Measurements from ENCODE around the gene FAT1.

FAT1 gene

DNA sequence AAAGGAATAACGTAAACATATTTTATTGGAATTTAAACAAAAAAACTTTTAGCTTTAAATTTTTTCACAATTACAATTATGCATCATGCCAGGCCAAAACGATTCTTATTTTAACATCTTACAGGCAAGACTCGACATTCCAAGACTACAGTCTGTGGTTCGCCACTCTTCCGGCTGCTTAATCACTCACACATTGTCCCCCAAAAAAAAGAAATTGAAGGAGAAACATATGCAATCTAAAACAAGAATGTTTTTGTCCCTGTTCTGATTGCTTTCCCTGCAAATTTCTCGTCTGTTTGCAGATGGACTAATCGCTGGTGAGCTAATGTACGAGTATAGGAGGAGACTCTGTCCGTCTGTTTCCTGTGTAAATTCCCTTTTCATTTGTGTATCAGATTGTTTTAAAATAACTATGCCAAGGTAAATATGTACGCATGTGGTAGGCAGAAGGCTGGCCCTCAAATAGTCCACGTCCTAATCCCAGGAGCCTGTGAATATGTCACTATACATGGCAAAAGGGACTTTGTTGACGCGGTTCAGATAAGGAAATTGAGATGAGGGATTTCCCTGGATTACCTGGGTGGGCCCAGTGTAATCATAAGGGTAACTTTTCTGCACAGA, 130.6 kb downstream of the FAT1 start:
- TF ChIP-seq, protein P1, sequence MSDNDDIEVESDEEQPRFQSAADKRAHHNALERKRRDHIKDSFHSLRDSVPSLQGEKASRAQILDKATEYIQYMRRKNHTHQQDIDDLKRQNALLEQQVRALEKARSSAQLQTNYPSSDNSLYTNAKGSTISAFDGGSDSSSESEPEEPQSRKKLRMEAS (IDR thresholded peaks at IDR 0.05; ENCODE audit: low read depth, low read length): no peak
- TF ChIP-seq POLR2A (IDR thresholded peaks at IDR 0.05; ENCODE audit: extremely low read depth, insufficient read length): no peak
- TF ChIP-seq MYC (IDR thresholded peaks at IDR 0.05; ENCODE audit: low read depth, low read length): no peak
- TF ChIP-seq, protein P2, sequence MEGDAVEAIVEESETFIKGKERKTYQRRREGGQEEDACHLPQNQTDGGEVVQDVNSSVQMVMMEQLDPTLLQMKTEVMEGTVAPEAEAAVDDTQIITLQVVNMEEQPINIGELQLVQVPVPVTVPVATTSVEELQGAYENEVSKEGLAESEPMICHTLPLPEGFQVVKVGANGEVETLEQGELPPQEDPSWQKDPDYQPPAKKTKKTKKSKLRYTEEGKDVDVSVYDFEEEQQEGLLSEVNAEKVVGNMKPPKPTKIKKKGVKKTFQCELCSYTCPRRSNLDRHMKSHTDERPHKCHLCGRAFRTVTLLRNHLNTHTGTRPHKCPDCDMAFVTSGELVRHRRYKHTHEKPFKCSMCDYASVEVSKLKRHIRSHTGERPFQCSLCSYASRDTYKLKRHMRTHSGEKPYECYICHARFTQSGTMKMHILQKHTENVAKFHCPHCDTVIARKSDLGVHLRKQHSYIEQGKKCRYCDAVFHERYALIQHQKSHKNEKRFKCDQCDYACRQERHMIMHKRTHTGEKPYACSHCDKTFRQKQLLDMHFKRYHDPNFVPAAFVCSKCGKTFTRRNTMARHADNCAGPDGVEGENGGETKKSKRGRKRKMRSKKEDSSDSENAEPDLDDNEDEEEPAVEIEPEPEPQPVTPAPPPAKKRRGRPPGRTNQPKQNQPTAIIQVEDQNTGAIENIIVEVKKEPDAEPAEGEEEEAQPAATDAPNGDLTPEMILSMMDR (IDR thresholded peaks at IDR 0.05; ENCODE audit: low read depth, low read length): no peak
- DNase-seq (ENCODE audit: low read depth): no peak
- H3K4me3 ChIP-seq (ENCODE audit: low read depth, low read length): no peak overlapping the region

DNA sequence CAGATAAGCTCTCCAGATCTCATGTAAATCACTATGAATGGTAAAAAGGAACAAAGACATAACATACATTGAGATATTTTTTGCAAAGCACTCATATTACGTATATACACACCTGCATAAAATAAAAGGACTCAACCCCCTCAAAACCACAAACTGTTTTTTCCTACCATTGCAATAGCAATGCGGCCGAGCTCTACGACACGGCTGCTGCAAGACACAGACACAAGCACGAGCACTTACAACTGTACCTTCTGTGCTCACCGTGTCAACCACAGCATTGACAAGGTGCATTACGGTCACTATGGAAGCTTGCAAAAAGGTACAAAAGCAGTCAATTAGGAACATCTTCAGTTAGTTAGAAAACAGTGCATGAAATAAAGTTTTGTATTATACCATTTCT, 131.2 kb downstream of the FAT1 start:
- no peak overlapping the region for H3K4me3 ChIP-seq (ENCODE audit: low read depth, low read length)
- DNase-seq (ENCODE audit: low read depth): peak; percentile 14
- no peak for TF ChIP-seq POLR2A (IDR thresholded peaks at IDR 0.05; ENCODE audit: extremely low read depth, insufficient read length)
- TF ChIP-seq MYC (IDR thresholded peaks at IDR 0.05; ENCODE audit: low read depth, low read length): no peak
- TF ChIP-seq, protein P1 (IDR thresholded peaks at IDR 0.05; ENCODE audit: low read depth, low read length): no peak
- TF ChIP-seq, protein P2 (IDR thresholded peaks at IDR 0.05; ENCODE audit: low read depth, low read length): no peak

DNA sequence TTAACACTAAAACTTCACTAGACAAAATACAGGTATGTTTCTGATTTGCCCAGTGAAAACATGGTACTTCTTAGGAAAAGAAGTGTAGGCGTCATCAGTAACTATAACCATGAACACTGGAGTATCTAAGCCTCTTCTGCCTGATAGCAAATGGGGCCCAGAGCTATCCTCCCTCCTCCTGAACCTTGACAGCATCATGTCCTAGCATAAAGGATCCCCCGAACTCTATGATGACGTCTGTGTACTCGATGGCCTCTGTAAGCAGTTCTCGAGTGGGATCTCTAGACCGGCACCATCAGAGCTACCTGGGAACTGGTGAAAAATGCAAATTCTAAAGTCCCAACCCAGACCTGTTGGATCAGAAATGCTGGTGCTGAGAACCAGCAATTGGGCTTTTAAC, 132.0 kb downstream of the FAT1 start:
- TF ChIP-seq MYC (IDR thresholded peaks at IDR 0.05; ENCODE audit: low read depth, low read length) (no peak), POLR2A (IDR thresholded peaks at IDR 0.05; ENCODE audit: extremely low read depth, insufficient read length) (no peak)
- TF ChIP-seq, protein P1 (IDR thresholded peaks at IDR 0.05; ENCODE audit: low read depth, low read length): no peak
- TF ChIP-seq, protein P2 (IDR thresholded peaks at IDR 0.05; ENCODE audit: low read depth, low read length): no peak
- no peak overlapping the region for H3K4me3 ChIP-seq (ENCODE audit: low read depth, low read length)
- no peak for DNase-seq (ENCODE audit: low read depth)

DNA sequence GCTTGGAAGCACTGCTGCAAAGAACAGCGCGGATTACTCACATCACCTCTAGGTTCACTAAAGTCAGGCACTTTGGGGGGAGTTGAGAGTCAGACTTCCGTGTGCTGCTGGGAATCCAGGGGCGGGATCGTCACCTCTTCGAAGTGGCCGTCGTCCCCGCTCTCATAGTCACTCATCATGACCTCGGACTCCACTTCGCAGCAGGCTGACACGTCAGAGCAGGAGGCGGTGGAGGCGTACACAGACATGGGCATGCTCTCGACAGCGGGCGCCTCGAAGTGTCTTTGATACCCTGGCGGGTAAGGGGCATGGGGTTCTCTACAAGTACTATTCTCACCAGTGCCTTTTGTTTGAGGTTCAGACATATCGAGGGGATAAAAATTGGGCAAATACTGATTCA, 135.2 kb downstream of the FAT1 start:
- H3K4me3 ChIP-seq (ENCODE audit: low read depth, low read length): no peak overlapping the region
- DNase-seq (ENCODE audit: low read depth): no peak
- TF ChIP-seq, protein P1 (IDR thresholded peaks at IDR 0.05; ENCODE audit: low read depth, low read length): no peak
- no peak for TF ChIP-seq MYC (IDR thresholded peaks at IDR 0.05; ENCODE audit: low read depth, low read length)
- no peak for TF ChIP-seq POLR2A (IDR thresholded peaks at IDR 0.05; ENCODE audit: extremely low read depth, insufficient read length)

DNA sequence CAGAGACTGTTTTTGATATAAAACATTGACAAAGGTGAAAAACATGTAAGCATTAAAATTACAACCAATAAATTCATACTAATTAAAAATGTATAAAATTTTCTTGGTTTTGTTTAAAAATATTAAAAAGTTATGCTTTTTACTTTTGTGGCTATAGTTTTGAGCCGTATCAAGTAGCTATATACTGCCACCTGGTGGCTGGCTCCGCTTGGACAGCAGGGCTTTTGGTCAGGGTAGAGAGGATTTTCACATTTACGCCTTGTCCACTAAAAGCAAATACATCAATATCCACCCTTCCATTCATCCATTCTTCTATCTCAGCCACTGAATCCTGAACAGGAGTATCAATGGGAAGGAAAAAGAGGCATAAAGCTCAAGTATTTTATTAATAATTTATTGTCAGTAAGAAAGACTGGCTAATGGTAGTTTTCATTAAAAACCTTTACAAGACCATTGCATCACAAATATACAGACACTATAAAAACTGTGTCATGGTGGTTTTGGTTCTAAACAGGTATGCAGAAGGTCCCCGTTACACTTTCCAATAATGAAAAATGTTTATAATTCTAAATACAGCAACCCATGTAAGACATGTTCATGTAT, 136.1 kb downstream of the FAT1 start:
- no peak overlapping the region for H3K4me3 ChIP-seq (ENCODE audit: low read depth, low read length)
- DNase-seq (ENCODE audit: low read depth): peak; percentile 58
- TF ChIP-seq, protein P1 (IDR thresholded peaks at IDR 0.05; ENCODE audit: low read depth, low read length): no peak
- TF ChIP-seq, protein P2 (IDR thresholded peaks at IDR 0.05; ENCODE audit: low read depth, low read length): peak; percentile 79

DNA sequence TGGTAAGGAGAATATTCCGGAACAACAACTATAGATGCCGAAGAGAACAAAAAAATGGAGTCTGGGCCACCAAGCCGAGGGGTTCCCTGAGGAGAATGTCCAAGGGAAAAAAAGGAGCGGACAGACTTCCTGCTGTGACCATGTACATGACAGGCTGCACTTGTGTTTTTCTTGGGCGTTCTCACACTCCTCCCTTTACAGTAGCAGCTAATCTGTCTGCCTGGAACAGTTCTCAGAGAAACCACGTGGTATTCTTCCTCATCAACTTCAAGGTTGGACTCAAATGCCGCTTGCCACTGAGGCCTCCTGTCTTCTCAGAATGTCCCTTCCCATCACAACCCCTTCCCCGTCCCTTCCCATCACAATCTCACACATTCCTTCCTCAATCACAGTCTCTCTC, 137.5 kb downstream of the FAT1 start:
- no peak overlapping the region for H3K4me3 ChIP-seq (ENCODE audit: low read depth, low read length)
- TF ChIP-seq, protein P2 (IDR thresholded peaks at IDR 0.05; ENCODE audit: low read depth, low read length): no peak
- no peak for TF ChIP-seq MYC (IDR thresholded peaks at IDR 0.05; ENCODE audit: low read depth, low read length)
- TF ChIP-seq POLR2A (IDR thresholded peaks at IDR 0.05; ENCODE audit: extremely low read depth, insufficient read length): no peak
- TF ChIP-seq, protein P1 (IDR thresholded peaks at IDR 0.05; ENCODE audit: low read depth, low read length): no peak
- no peak for DNase-seq (ENCODE audit: low read depth)

Data from NB4 (cell line).